Measurements from ENCODE around the gene NAPSA.

The NAPSA gene

GRCh38 chr19:50313812-50314536, 51.5 kb downstream of the NAPSA start:
- DNase-seq: no peak

GRCh38 chr19:50312967-50313811, 52.2 kb downstream of the NAPSA start:
- no peak for DNase-seq

- no peak for DNase-seq
Observed at GRCh38 chr19:50311723-50312635, 53.5 kb downstream of the NAPSA start.

- DNase-seq: no peak
Observed at GRCh38 chr19:50310759-50311465, 54.5 kb downstream of the NAPSA start.

- DNase-seq: no peak
Observed at GRCh38 chr19:50309396-50310125, 55.9 kb downstream of the NAPSA start.

GRCh38 chr19:50308991-50309390, 56.4 kb downstream of the NAPSA start:
- no peak for DNase-seq

Measured in activated CD8-positive, alpha-beta memory T cell treated with anti-CD3 and anti-CD28 coated beads, Interleukin-2, amount 50 U/mL, for 48 hours (primary cell).